HG02763 (cell line): ENCODE measurements around the gene POPDC2.

ENCODE experiments used
- ATAC-seq: cut with Tn5 transposase; IDR thresholded peaks from one replicate; pipeline ENCODE4 v1.9.1; 2021; ENCODE audit warnings: mild to moderate bottlenecking, moderate library complexity; ENCODE audit not compliant: unreplicated experiment

Gene POPDC2

GRCh38 chr3:119672776-119673175, 12.4 kb upstream of the POPDC2 start:
- ATAC-seq = no peak

- ATAC-seq = no peak
Observed at GRCh38 chr3:119669906-119670570, 9.6 kb upstream of the POPDC2 start.

- ATAC-seq = no peak
Observed at GRCh38 chr3:119665954-119666559, 5.7 kb upstream of the POPDC2 start.

GRCh38 chr3:119664850-119665379, 4.5 kb upstream of the POPDC2 start:
- no peak for ATAC-seq

- no peak for ATAC-seq
Observed at GRCh38 chr3:119664370-119664769, 4.0 kb upstream of the POPDC2 start.

GRCh38 chr3:119663885-119664284, 3.5 kb upstream of the POPDC2 start:
- ATAC-seq = no peak

- ATAC-seq = no peak
Observed at GRCh38 chr3:119662604-119663373, 2.4 kb upstream of the POPDC2 start.

GRCh38 chr3:119659606-119660291, 640 bp downstream of the POPDC2 start:
- no peak for ATAC-seq

- no peak for ATAC-seq
Observed at GRCh38 chr3:119658994-119659393, 1.4 kb downstream of the POPDC2 start.

- ATAC-seq = no peak
Observed at GRCh38 chr3:119657887-119658702, 2.3 kb downstream of the POPDC2 start.

GRCh38 chr3:119653876-119654275, 6.5 kb downstream of the POPDC2 start:
- no peak for ATAC-seq

- ATAC-seq = no peak
Observed at GRCh38 chr3:119652306-119653033, 7.9 kb downstream of the POPDC2 start.

- no peak for ATAC-seq
Observed at GRCh38 chr3:119649761-119650160, 10.6 kb downstream of the POPDC2 start.

GRCh38 chr3:119647843-119648575, 12.4 kb downstream of the POPDC2 start:
- no peak for ATAC-seq

- no peak for ATAC-seq
Observed at GRCh38 chr3:119647171-119647570, 13.2 kb downstream of the POPDC2 start.

- ATAC-seq = no peak
Observed at GRCh38 chr3:119645813-119646212, 14.6 kb downstream of the POPDC2 start.

- no peak for ATAC-seq
Observed at GRCh38 chr3:119644481-119644880, 15.9 kb downstream of the POPDC2 start.

- no peak for ATAC-seq
Observed at GRCh38 chr3:119643528-119643927, 16.9 kb downstream of the POPDC2 start.
